ENCODE data around the gene SLC38A10. TPM values are rescaled to one million over a fixed set of nuclear protein-coding genes. Genes with fewer than 3 reads are reported as not detected.

The SLC38A10 gene
- total RNA-seq, 2 donors from 2014 or later, result 46.2 to 63.4 TPM

GRCh38 chr17:81336296-81336929, 41.3 kb upstream of the SLC38A10 start:
- Histone ChIP-seq H3K4me3 (no peak overlapping the region), H3K4me1 (peaks cover 0 to 41% of the 10 kb centered on the region in 2 donors), H3K27me3 (no peaks in the 10 kb centered on the region), H3K36me3 (no peaks in the 10 kb centered on the region), H3K9me3 (no peaks in the 10 kb centered on the region), H3K27ac (no peak overlapping the region)
- DNase-seq (ENCODE audit: low spot score), result no peak
- no peak for TF ChIP-seq CTCF (IDR thresholded peaks at IDR 0.05)

GRCh38 chr17:81335773-81336157, 40.7 kb upstream of the SLC38A10 start:
- Histone ChIP-seq H3K9me3 (no peaks in the 10 kb centered on the region), H3K27ac (no peak overlapping the region), H3K4me3 (no peak overlapping the region), H3K36me3 (no peaks in the 10 kb centered on the region), H3K4me1 (peaks cover 0 to 34% of the 10 kb centered on the region in 2 donors), H3K27me3 (no peaks in the 10 kb centered on the region)
- no peak for TF ChIP-seq CTCF (IDR thresholded peaks at IDR 0.05)
- no peak for DNase-seq (ENCODE audit: low spot score)

- Histone ChIP-seq H3K36me3 (no peaks in the 10 kb centered on the region), H3K9me3 (no peaks in the 10 kb centered on the region), H3K27ac (no peak overlapping the region), H3K4me1 (peaks cover 0 to 34% of the 10 kb centered on the region in 2 donors), H3K27me3 (no peaks in the 10 kb centered on the region), H3K4me3 (no peak overlapping the region)
- no peak for DNase-seq (ENCODE audit: low spot score)
- no peak for TF ChIP-seq CTCF (IDR thresholded peaks at IDR 0.05)
These were observed 40.1 kb upstream of the SLC38A10 start for GRCh38 chr17:81334987-81335772.

GRCh38 chr17:81334391-81334901, 39.3 kb upstream of the SLC38A10 start:
- Histone ChIP-seq H3K4me1 (peaks cover 0 to 34% of the 10 kb centered on the region in 2 donors), H3K27ac (no peak overlapping the region), H3K27me3 (no peaks in the 10 kb centered on the region), H3K4me3 (no peak overlapping the region), H3K9me3 (no peaks in the 10 kb centered on the region), H3K36me3 (no peaks in the 10 kb centered on the region)
- no peak for TF ChIP-seq CTCF (IDR thresholded peaks at IDR 0.05)
- no peak for DNase-seq (ENCODE audit: low spot score)

- Histone ChIP-seq H3K36me3 (no peaks in the 10 kb centered on the region), H3K9me3 (no peaks in the 10 kb centered on the region), H3K4me3 (no peak overlapping the region), H3K27ac (no peak overlapping the region), H3K4me1 (peaks cover 0 to 34% of the 10 kb centered on the region in 2 donors), H3K27me3 (no peaks in the 10 kb centered on the region)
- TF ChIP-seq CTCF (IDR thresholded peaks at IDR 0.05), result no peak
- DNase-seq (ENCODE audit: low spot score), result no peak
These were observed 38.7 kb upstream of the SLC38A10 start for GRCh38 chr17:81333616-81334368.
